Left colon (tissue), 2 donors: ENCODE results near the gene WNT2. TPM values are rescaled to one million over a fixed set of nuclear protein-coding genes. Genes with fewer than 3 reads are reported as not detected.
"Not testable (repeated sequence)": the region's sequence is repeated elsewhere in the genome, so short reads cannot be mapped to it uniquely, and the experiment has no call there.

Source experiments
- ATAC-seq: fragments of 200-7000 bp; cut with Tn5 transposase; one replicate; pipeline ENCODE4 v1.9.1; 2020; ENCODE audit warnings: mild to moderate bottlenecking, moderate library complexity
- DNase-seq, 2 donors: peaks; one replicate each; pipeline ENCODE4 v3.0.0-alpha.2; 2020
- intact Hi-C, 2 donors: fragments of 100-400 bp; cut with DNase I in 1 of 2; cut with micrococcal nuclease in 1 of 2; formaldehyde crosslinking; loops; one replicate each; pipeline versions ENCODE4 v1.11.2 to v1.14.0; 2022; cut with DNase I, micrococcal nuclease
- total RNA-seq, 2 donors: library from RNA; stranded (reverse); fragmentation: NEBNext Ultra II Directional; extraction: Animal tissue kit (Norgen Biotek cat#: 25700); gene quantifications; one replicate each; pipeline ENCODE4 v1.2.1, GENCODE V29; 2021
- donor health status: DM: no; HTN: no; CAD: no.
- donor health status: DM: yes; HTN: yes; CAD: no.

The WNT2 gene
- total RNA-seq, 2 donors from 2014 or later = not detected

DNA sequence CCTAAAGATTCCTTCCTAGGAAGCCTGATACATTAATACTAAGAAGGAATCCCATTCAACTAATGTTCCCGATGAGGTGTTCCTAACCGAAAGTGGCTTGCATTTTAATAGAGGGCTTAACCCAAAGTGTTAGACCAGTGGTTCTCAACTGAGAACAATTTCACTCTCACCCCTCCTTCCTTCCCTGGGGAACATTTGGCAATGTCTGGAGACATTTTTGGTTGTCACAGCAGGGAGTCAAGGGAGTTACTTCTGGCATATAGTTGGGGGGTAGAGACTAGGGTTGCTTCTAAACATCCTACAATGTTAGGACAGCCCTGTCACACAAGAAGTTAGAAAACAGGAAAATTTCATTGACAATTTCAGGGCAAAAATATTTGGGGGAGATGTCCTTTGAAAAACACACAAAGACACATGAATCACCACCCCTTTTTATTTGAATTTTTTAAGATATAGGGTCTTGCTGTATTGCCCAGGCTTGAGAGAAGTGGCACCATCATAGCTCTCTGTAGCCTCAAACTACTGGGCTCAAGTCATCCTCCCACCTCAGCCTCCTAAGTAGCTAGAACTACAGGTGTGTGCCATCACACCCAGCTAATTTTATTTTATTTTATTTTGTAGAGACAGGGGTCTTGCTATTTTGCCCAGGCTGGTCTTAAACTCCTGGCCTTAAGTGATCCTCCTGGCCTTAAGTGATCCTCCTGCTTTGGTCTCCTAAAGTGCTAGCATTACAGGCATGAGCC, 50.7 kb downstream of the WNT2 start:
- DNase-seq (no peak), ATAC-seq (no peak)

DNA sequence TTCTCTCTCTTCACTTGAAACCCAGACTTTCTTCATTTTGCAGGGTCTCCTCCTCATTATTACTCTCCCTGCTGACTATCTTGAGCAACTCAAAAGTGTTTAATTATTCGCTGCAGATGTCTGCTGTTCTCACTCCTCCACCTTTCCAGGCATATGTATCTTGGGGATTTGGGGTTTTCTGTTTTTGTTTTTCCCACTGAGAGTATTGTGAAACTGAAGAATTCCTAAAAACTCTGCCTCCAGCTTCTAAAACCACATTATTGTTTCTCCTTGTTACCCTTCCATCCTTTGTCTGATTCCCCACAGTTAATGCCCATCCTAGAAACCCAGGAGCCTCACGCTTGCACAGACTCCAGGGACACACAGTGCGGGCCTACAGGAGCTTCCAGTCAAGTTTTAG, 51.3 kb downstream of the WNT2 start:
- no peak for DNase-seq
- ATAC-seq = no peak
- intact Hi-C loops = no loop called here

More for the DNA sequence above, 50.7 kb downstream of the WNT2 start:
- intact Hi-C loops = no loop called here

DNA sequence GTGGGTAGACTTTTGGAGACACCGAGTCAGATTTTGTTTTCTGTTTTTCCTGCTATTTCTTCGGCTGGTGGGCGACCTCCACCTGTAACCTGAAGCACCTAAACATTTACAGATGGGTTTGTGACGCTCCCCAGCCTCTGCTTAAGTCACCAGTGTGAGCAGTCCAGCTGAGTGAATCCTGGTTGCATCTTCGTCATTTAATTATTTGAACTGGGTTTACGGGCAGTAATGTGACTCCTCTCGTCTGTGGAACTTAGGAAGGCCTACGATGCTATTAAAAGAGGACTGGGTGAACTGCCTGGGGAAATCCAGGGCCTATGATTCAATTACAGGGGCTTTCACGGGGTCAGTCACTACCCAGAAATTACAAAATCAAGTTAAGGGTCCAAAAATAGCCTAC, 52.5 kb downstream of the WNT2 start:
- DNase-seq (no peak), ATAC-seq (no peak)
- intact Hi-C loops = no loop called here

DNA sequence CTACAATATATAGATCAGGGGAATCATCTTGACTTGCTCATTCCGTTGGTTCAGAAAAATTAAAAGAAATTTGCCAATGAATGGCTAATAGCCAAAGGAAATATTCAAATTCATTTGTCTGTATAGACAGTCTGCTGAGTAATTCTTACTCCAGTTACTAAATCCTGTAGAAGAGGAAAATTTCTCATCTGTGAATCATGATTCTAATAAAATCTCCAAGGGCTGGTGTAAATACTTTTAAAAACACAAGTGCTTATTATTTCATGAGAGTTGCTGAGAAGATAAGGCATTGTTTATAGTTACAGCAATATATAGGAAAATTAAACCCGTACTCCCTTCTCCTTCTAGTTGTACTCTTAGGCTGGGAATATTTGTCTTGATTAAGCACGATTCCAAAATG, 53.0 kb downstream of the WNT2 start:
- intact Hi-C loops = no loop called here
- ATAC-seq = no peak
- no peak for DNase-seq

DNA sequence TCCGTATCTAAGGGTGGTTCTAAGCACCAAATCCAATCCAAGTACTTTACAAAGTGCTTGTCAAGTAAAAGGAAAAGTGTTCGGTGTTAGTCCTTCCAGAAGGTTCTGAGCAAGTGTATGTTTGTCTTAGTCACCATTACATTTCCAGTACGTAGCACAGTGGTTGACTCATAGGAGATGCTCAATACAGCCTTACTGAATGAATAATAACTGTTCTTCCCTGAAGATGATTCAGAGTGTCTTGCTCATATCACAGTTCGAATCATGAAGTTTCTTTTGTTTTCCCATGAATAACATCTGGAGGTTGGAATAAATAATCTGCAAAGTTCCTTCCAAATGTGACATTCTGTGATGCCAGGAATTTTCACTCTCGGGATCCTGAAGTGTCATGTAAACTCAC, 53.4 kb downstream of the WNT2 start:
- DNase-seq (no peak), ATAC-seq (no peak)
- intact Hi-C loops = no loop called here

DNA sequence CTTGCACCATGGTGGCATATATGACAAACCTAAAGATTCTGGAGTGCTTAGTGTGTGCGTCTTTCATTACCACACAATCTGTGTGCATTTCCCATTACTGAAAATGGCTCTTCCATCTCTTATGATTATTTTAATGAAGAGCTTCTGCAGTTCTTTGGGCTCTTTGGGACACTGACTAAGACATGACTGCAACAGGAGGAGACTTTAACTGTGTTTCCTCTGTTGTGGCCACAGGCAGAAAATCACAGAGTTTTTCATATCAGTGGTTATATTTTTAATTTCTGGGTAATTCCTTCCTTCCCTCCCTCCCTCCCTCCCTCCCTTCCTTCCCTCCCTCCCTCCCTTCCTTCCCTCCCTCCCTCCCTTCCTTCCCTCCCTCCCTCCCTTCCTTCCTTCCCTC, 58.1 kb downstream of the WNT2 start:
- DNase-seq (no peak), ATAC-seq (no peak)
- intact Hi-C loops = no loop called here

DNA sequence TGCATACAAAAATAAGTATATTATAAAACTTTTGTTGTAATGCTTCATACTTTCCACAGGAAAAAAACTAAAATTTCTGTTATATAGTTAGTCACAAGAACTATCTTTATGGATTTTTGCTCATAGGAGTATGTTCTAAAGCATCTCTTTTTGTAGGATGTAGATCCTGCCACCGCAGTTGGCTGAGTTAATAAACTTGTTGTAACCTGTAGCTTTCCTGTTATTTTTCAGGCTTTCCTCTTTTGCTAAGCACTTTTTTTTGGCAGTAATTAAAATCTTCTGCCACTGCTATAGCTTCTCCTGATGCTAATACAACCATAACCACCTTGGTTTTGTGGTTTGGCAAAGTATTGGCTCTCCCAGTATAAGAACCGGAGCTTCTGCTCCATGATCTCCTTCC, 60.3 kb downstream of the WNT2 start:
- intact Hi-C loops = no loop called here
- no peak for DNase-seq
- ATAC-seq = no peak

DNA sequence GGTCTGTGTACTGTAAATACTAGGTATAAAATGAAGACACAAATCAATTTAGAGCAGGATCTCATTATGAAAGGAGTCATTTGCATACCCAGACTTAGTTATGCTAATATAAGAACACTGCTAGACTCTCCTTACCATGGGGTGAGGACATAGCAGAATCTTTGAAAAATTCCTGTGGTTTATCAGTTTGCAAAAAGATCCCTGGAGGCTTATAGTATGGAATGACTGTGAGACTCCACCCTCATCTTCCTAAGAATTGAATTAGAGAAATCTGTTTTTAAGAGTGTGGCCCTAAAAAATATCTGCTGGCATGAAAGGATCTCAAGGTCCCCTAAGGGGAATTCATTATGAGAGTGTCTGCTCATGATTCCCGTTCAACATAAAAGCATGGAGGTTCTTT, 63.2 kb downstream of the WNT2 start:
- ATAC-seq (no peak), DNase-seq (no peak)
- intact Hi-C loops = no loop called here

DNA sequence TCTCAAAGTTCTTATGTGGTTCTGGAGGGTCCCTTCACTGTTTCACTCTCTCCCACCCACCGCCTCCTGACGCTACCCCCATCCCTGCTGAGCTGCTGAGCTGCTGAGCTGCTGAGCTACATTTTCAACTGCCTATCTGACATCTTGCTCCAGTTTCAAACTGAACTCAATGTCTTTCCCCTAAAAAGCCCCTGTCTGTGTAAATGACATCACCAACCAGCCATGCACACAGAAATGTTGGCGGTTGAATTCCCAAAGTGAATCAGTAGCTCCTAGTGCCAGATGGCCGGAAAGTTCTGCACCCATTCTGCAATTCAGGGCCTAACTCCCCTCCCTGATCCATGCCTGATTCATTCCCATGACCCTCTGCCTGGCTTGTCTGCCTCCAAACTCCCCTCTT, 71.2 kb downstream of the WNT2 start:
- intact Hi-C loops = no loop called here
- no peak for DNase-seq
- no peak for ATAC-seq

DNA sequence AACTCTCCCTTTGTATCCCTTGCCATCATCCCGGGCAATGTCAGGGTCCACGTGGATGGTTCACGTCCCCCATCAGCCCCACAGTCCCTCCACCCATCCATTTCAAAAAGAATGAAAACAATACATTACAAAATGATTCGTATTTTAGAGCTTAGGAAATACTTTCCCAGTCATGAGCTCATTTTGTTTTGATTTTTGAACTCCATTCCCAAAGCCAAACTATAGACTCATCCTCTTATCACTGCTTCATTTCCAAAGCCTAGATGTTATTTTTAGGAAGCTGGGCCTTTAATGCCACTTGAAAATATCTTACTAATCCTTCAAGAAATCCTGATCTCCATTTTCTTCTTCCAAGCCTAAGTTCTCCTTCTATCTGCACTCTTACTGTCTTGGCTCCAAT, 72.1 kb downstream of the WNT2 start:
- ATAC-seq (no peak), DNase-seq (no peak)
- intact Hi-C loops = no loop called here

DNA sequence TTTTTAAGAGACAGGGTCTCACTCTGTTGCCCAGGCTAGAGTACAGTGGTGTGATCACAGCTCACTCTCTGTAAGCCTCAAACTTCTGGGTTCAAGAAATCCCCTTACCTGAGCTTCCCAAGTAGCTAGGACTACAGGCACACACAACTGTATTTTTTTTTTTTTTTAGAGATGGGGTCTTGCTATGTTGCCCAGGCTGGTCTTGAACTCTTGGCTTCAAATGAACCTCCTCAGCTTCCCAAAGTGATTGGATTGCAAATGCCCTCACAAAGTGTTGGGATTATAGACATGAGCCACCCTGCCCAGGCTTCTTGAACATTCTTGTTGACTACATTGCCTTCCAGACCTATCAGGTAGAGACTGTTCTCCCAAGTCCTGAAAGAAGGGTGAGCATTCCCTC, 72.6 kb downstream of the WNT2 start:
- intact Hi-C loops = no loop called here
- no peak for DNase-seq
- no peak for ATAC-seq

DNA sequence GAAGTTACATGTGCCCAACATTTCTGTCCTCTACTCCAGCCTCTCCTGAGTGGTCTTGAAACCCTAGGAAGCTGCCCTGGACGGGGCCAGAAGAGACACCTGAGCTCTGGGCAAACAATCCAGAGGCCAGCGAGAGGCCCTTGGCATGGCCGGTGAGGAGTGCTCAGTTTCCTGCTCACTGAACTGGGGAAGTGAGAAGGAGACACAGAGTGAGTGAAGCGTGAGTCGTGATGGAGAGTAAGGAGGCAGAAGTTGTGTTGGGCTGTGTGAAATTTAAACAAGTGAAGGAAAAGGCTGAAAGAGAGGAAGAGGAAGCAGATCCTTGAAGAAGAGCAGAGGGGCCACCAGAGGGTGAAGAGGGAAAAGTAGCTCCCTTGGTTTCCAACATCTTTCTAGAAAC, 73.2 kb downstream of the WNT2 start:
- DNase-seq (no peak), ATAC-seq (no peak)
- intact Hi-C loops = no loop called here

DNA sequence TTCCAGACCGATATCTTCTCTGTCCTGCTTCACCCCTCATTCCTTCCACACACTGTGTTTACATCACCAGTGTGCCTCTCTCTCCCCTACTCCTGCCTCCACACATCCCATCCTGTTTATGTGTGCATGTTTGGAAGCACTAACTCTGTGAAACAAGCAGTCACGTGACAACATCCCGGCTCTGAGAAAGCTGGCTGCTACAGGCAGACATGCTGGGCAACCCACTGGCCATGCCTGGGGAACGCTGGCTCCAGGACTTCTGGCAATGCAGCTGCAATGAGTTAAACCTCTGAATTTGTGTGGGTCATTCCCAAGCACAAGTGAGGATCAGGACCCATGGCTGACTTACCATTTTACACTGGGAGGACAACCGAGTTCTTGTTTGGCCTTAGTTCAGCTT, 74.0 kb downstream of the WNT2 start:
- no peak for ATAC-seq
- no peak for DNase-seq
- intact Hi-C loops = no loop called here

DNA sequence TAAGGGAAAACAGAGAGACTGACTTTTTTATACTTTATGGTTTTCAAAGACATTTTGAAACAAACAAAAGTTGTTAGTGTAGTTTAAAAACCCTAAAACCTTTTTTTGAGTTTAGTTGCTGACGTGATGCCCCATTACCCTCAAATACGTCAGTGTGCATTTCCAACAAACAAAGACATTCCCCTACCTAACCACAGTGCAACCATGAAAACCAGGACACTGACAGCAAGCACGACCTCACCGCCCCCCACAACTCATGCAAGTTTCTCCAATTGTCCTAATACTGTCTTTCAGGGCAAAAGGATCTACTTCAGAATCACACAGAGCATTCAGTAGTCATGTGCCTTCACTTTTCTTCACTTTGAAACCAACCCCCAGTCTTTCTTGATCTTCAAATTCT, 75.0 kb downstream of the WNT2 start:
- no peak for ATAC-seq
- no peak for DNase-seq
- intact Hi-C loops = no loop called here

DNA sequence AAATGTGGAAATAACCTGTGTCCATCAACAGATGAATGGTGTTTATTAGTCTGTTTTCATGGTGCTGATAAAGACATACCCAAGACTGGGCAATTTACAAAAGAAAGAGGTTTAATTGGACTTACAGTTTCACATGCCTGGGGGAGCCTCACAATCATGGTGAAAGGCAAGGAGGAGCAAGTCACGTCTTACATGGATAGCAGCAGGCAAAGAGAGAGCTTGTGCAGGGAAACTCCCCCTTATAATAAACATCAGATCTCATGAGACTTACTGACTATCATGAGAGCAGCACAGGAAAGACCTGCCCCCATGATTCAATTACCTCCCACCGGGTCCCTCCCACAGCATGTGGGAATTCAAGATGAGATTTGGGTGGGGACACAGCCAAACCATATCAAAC, 77.2 kb downstream of the WNT2 start:
- ATAC-seq, intact Hi-C loops, DNase-seq: not testable (repeated sequence)

DNA sequence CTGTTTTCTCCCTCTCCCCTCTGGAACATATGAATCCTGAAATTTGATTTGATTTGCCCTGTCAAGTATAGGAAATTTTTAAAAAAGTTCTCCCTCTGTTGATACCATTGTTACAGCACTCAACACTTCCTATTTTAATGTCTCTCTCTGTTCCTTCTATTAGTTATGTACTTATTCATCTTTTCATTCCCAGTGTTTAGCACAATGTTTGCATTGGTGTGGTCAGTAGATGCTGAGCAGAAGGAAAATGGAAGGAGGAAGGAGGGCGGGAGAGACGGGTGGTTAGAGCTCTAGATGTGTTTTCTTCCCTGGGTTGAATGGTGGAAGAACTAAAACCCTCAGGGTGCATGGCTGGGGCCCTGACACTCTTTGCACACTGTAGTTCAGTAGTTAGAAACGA, 79.5 kb downstream of the WNT2 start:
- ATAC-seq (no peak), DNase-seq (no peak)
- intact Hi-C loops = no loop called here

DNA sequence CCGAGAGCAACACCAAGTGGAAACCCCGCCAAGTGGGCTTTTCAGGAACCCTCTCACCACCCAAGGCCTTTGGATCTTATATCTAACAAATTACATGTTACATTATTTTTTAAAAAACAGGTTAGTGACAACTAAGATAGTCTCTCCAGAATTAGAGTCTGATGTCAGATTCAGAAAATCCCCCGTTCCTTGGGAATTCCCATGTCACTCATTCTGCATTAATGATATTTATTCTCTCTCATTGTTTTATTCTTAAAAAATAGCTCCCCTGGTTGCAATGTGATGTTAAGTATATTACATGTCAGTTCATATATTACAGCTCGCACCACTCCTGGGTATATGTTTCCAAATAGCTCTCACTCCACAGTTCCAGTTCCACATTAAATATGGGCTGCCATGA, 81.8 kb downstream of the WNT2 start:
- no peak for DNase-seq
- ATAC-seq = no peak

DNA sequence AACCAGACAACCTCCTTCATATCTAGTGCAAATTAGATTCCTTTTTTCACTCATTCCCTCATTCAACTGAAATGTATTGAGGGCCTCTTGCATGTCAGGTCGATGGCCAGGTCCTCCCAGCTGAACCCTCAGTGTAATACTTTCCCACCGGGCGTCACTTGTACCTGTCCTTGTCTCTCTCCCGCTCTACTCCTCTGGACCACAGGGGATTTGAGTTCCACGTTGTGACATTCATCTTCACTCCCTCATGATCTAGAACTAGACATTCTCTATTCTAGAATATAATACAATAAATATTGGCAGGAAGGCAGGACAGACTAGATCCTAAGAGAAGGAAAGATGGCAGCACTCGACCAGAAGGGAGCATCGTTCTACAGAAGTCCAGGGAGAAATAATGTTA, 83.9 kb downstream of the WNT2 start:
- no peak for ATAC-seq
- intact Hi-C loops = no loop called here
- DNase-seq = no peak

More for the DNA sequence above, 81.8 kb downstream of the WNT2 start:
- intact Hi-C loops = no loop called here

DNA sequence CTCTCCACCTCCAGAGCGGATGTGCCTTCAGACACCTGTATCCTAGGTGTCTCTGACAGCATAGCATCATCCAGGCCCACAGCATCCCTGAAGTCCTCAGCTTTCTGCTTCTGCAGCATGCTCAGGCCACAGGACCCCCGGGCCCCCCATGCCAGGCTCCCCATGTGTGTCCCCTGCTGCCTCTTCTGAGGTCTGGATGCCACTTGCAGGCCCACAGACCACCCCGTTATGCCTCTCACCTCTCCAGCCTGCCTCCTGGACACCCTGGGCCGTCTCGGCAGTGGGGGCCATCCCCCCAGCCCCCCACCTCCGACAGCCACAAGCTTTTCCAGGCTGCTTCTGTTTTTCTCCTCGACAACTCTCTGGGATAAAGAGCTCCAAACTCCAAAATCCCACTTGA, 84.4 kb downstream of the WNT2 start:
- intact Hi-C loops = no loop called here
- ATAC-seq (no peak), DNase-seq (no peak)

DNA sequence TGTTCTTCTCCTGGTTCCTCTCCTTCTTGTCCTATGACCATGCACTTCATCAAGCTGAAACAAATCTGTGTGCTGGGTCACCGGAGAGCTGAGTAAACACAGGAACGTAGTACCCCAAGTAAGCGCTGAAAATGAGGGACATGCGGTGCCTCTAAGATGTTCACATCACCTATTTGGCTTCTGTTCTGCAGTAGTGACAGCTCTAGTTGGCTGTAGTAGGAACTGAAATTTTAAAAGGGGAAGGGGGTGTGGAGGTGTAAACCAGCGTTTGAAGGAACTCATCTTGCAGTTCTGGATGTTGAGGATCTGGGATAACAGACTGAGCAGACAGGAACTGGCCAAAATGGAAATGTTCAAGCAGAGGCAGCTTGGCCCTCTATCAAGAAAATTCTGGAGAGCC, 85.2 kb downstream of the WNT2 start:
- DNase-seq (no peak), ATAC-seq (no peak)
- intact Hi-C loops = no loop called here

DNA sequence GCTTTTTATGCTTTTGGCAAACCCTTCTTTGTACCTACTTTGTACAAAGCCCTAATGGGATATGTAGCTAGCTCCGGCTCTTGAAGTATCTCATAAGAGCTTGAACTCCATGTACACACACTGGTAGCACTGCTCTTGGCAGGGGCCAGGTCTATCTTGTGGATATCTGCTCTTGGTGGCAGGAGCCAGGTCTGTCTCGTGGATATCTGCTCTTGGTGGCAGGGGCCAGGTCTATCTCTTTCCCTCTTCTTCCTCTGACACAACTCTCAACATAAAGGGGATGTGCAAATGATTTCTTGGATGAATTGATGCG, 91.9 kb downstream of the WNT2 start:
- intact Hi-C loops = no loop called here
- no peak for DNase-seq
- ATAC-seq = no peak
